Lung (tissue), 12 donors: ENCODE data around the gene DNMT3A. TPM values are rescaled to one million over a fixed set of nuclear protein-coding genes. Genes with fewer than 3 reads are reported as not detected.

Source experiments
- ATAC-seq: fragments of 200-7000 bp; cut with Tn5 transposase; one replicate; pipeline ENCODE4 v1.9.1; 2020; ENCODE audit warnings: moderate number of reproducible peaks; ENCODE audit not compliant: insufficient read depth, low FRiP score
- DNase-seq, 3 donors: peaks; one replicate each; pipeline ENCODE4 v3.0.0-alpha.2; 2013 to 2017
- H3K27ac ChIP-seq, 2 donors: one replicate each; pipeline ENCODE4 v1.5.1; 2013; ENCODE audit warnings: mild to moderate bottlenecking in 2 of 2, moderate library complexity in 2 of 2, control low read depth in 1 of 2, inconsistent platforms in 1 of 2, low read depth in 1 of 2, low read length in 1 of 2
- H3K27me3 ChIP-seq, 3 donors: one replicate each; pipeline ENCODE4 v1.5.1; 2013; ENCODE audit warnings: low read length in 2 of 3; ENCODE audit not compliant: control insufficient read depth in 3 of 3, insufficient read depth in 3 of 3
- H3K36me3 ChIP-seq, 4 donors: one replicate each; pipeline ENCODE4 v1.5.1; 2013; ENCODE audit warnings: low read length in 4 of 4, mild to moderate bottlenecking in 1 of 4, moderate library complexity in 1 of 4; ENCODE audit not compliant: control insufficient read depth in 4 of 4, insufficient read depth in 4 of 4
- H3K4me1 ChIP-seq, 5 donors: one replicate each; pipeline ENCODE4 v1.5.1; 2013; ENCODE audit warnings: low read length in 5 of 5, mild to moderate bottlenecking in 2 of 5, moderate library complexity in 1 of 5; ENCODE audit not compliant: control insufficient read depth in 5 of 5, insufficient read depth in 5 of 5
- H3K4me3 ChIP-seq: one replicate; pipeline ENCODE4 v1.5.1; 2013; ENCODE audit warnings: mild to moderate bottlenecking, control low read depth, moderate library complexity
- H3K9ac ChIP-seq, 2 donors: one replicate each; pipeline ENCODE4 v1.5.1; 2013; ENCODE audit warnings: low read length in 2 of 2, control low read depth in 1 of 2; ENCODE audit not compliant: insufficient read depth in 1 of 2
- H3K9me3 ChIP-seq, 4 donors: one replicate each; pipeline ENCODE4 v1.5.1; 2013; ENCODE audit warnings: low read length in 3 of 4, mild to moderate bottlenecking in 1 of 4, moderate library complexity in 1 of 4; ENCODE audit not compliant: control insufficient read depth in 4 of 4, insufficient read depth in 3 of 4
- CTCF ChIP-seq: IDR thresholded peaks from 2 replicates; pipeline ENCODE4 v1.5.1; 2012; ENCODE audit warnings: mild to moderate bottlenecking; ENCODE audit errors: control extremely low read depth, extremely low read depth
- WGBS, 2 donors: extraction: QIAGEN DNeasy Blood & Tissue Kit; methylation state at CpG; one replicate each; pipeline ENCODE4 v1.1.7; 2013; 5-methylcytosine and 5-hydroxymethylcytosine counted together
- polyA plus RNA-seq, 2 donors: library from polyadenylated mRNA; stranded (reverse); fragments of 200-250 nt; gene quantifications; one replicate each; pipeline ENCODE4 v1.2.1, GENCODE V29; 2013
- total RNA-seq, 2 donors: library from RNA; depleted of rRNA in 1 of 2; stranded (reverse); fragments of >200 nt in 1 of 2; gene quantifications; one replicate each; pipeline ENCODE4 v1.2.1, GENCODE V29; 2014 to 2021
- donor health status: control.
- donor health status: control.
- donor health status: Bipolar disorder and iron deficiency.
- donor health status: healthy.
- donor health status: DM: yes; HTN: yes; CAD: no.

Gene DNMT3A
- total and polyA plus RNA-seq, 4 donors = 9.2 to 61.0 (median 26.9) TPM

- no peak for TF ChIP-seq CTCF
- H3K4me3 ChIP-seq = no peak overlapping the region
- H3K4me1 ChIP-seq = peaks cover 5 to 17% (median 16%) of the 10 kb centered on the region in 5 donors
- DNase-seq (no peak), ATAC-seq (no peak)
- no peak overlapping the region for H3K9ac ChIP-seq
- H3K9me3 ChIP-seq = peaks cover 0 to 5% (median 2%) of the 10 kb centered on the region in 4 donors
- H3K27me3 ChIP-seq = no peaks in the 10 kb centered on the region
- WGBS, 2 donors = 88 to 89% methylated on average over 27 of the region's 27 CpGs
- no peak overlapping the region for H3K27ac ChIP-seq
- peaks cover 0 to 21% (median 4%) of the 10 kb centered on the region in 4 donors for H3K36me3 ChIP-seq
These were observed 13.3 kb downstream of the DNMT3A start for GRCh38 chr2:25328152-25329085.

GRCh38 chr2:25326326-25327013 lies 15.3 kb downstream of the DNMT3A start:
- H3K27ac ChIP-seq = no peak overlapping the region
- ATAC-seq = no peak
- peaks cover 0 to 5% (median 2%) of the 10 kb centered on the region in 4 donors for H3K9me3 ChIP-seq
- H3K36me3 ChIP-seq = peaks cover 0 to 24% (median 4%) of the 10 kb centered on the region in 4 donors
- no peaks in the 10 kb centered on the region for H3K27me3 ChIP-seq
- H3K4me3 ChIP-seq = no peak overlapping the region
- peaks cover 3 to 18% (median 17%) of the 10 kb centered on the region in 5 donors for H3K4me1 ChIP-seq
- no peak overlapping the region for H3K9ac ChIP-seq
- no peak for DNase-seq
- TF ChIP-seq CTCF = no peak
- 97 to 98% methylated on average over 5 of the region's 5 CpGs for whole genome bisulfite sequencing, 2 donors

GRCh38 chr2:25324905-25325592 lies 16.7 kb downstream of the DNMT3A start:
- peak overlapping the region in 1 of 2 donors; percentile 2 for H3K27ac ChIP-seq

More at GRCh38 chr2:25324905-25325592, 16.7 kb downstream of the DNMT3A start:
- H3K4me3 ChIP-seq = no peak overlapping the region
- no peak for DNase-seq
- peaks cover 3 to 15% (median 14%) of the 10 kb centered on the region in 5 donors for H3K4me1 ChIP-seq
- ATAC-seq = no peak
- peaks cover 0 to 9% (median 2%) of the 10 kb centered on the region in 4 donors for H3K9me3 ChIP-seq
- no peaks in the 10 kb centered on the region for H3K27me3 ChIP-seq
- WGBS, 2 donors = 80 to 90% methylated on average over 16 of the region's 16 CpGs
- no peak for TF ChIP-seq CTCF
- H3K36me3 ChIP-seq = peaks cover 0 to 29% (median 4%) of the 10 kb centered on the region in 4 donors
- no peak overlapping the region for H3K9ac ChIP-seq
